GM19452 (cell line): ENCODE results near the gene ENC1.

Source experiments
- ATAC-seq: cut with Tn5 transposase; IDR thresholded peaks from one replicate; pipeline ENCODE4 v1.9.1; 2021; ENCODE audit not compliant: unreplicated experiment

The ENC1 gene

GRCh38 chr5:74613283-74613682 lies 27.2 kb downstream of the ENC1 start:
- no peak for ATAC-seq

GRCh38 chr5:74612045-74612444 lies 28.5 kb downstream of the ENC1 start:
- ATAC-seq = no peak

- ATAC-seq = no peak
Observed at GRCh38 chr5:74608736-74609601, 31.6 kb downstream of the ENC1 start.

- no peak for ATAC-seq
Observed at GRCh38 chr5:74605759-74606158, 34.8 kb downstream of the ENC1 start.

- no peak for ATAC-seq
Observed at GRCh38 chr5:74603376-74603775, 37.2 kb downstream of the ENC1 start.

- no peak for ATAC-seq
Observed at GRCh38 chr5:74599148-74599547, 41.4 kb downstream of the ENC1 start.

GRCh38 chr5:74598731-74599130 lies 41.8 kb downstream of the ENC1 start:
- ATAC-seq = no peak

- no peak for ATAC-seq
Observed at GRCh38 chr5:74596927-74597326, 43.6 kb downstream of the ENC1 start.

GRCh38 chr5:74595143-74595925 lies 45.2 kb downstream of the ENC1 start:
- no peak for ATAC-seq

- ATAC-seq = no peak
Observed at GRCh38 chr5:74594137-74595040, 46.1 kb downstream of the ENC1 start.

GRCh38 chr5:74589204-74590056 lies 51.1 kb downstream of the ENC1 start:
- no peak for ATAC-seq

- ATAC-seq = no peak
Observed at GRCh38 chr5:74588415-74588814, 52.1 kb downstream of the ENC1 start.

GRCh38 chr5:74587890-74588289 lies 52.6 kb downstream of the ENC1 start:
- no peak for ATAC-seq

- no peak for ATAC-seq
Observed at GRCh38 chr5:74587300-74587699, 53.2 kb downstream of the ENC1 start.

- no peak for ATAC-seq
Observed at GRCh38 chr5:74586856-74587255, 53.7 kb downstream of the ENC1 start.

GRCh38 chr5:74582853-74583252 lies 57.7 kb downstream of the ENC1 start:
- no peak for ATAC-seq

GRCh38 chr5:74581988-74582365 lies 58.6 kb downstream of the ENC1 start:
- ATAC-seq = no peak

GRCh38 chr5:74580729-74581109 lies 59.8 kb downstream of the ENC1 start:
- no peak for ATAC-seq

- peak; percentile 79 for ATAC-seq
Observed at GRCh38 chr5:74579215-74579614, 61.3 kb downstream of the ENC1 start.

GRCh38 chr5:74578356-74579044 lies 62.0 kb downstream of the ENC1 start:
- ATAC-seq = peak; percentile 31
